DMS53 (cell line): Measurements from ENCODE around the gene ASTN1.

Experiments used
- DNase-seq: peaks from one replicate; lab custom pipeline; 2025; lab: John Stamatoyannopoulos, UW

ASTN1 gene

DNA sequence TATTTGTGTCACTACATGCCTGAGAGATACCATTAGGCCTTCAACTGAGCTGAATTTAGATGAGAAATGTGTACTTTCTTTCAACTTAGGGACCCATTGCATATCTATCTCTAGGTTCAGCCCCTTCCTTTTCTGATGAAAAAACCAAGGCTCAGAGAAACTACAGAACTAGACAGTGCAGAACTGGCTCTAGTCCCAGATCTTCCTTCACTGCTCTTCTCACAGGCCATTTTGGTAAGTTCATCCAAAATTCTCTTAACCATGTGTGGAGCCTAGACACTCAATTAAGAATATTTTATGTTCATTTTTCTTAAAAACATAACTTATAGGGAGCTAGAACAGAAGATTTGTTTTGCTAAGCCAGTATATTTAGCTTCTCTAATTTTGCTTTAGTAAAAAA is 128.9 kb downstream of the ASTN1 start:
- DNase-seq = no peak

DNA sequence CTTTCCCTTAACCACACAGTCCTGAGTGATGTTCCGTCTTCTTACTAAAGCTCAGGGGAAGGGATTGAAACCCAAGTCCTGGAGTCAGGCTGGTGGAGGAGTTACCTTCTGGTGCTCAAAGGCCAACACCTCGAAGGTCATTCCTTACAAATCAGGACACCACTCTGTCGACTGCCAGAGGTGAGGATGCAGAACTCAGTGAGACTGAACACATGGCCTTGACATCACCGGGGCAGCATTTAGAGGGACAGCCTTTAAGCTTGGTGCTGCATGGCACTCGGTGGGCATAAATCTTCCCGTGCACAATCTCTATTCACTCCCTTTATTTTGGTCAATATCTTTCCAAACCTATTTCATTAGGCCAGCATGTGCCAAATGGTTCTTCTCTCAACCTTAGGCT is 130.9 kb downstream of the ASTN1 start:
- DNase-seq = no peak

DNA sequence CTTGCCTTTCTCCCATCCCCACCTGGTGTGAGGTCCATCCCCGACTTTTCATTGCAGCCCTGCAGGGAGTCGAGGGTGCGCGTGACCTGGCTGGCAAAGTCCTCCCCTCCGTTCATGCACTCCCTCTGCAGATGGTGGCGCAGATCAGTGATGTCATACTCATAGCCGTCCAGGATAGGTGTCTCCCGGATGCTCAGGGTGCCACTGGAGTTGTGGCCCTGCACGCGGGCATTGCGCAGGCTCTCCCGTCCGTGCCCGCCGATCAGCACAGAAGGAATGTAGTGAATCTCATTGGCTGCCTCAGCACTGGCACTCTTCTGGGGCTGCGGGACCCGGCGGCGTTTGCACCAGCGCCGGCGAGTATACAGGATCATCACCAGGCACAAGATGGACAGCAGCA is 132.1 kb downstream of the ASTN1 start:
- no peak for DNase-seq

DNA sequence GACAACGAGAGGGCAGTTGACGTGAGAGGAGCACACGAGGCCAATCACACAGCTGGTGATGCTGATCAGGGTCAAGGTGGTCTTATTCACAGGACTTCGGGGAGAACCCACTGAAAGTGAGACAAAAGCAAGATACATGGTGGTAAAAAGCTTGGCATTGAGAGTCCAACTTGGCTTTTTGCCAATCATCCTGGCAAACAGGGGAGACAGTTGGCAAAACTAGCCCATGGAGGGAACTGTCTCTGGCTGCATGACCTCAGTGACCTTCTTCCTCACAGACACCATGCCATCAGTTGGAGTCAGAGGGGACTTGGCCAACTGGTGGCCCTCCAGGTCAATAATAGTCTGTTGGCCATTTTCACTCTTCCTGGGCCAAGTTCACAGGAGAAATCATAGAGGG is 139.9 kb downstream of the ASTN1 start:
- DNase-seq = no peak

DNA sequence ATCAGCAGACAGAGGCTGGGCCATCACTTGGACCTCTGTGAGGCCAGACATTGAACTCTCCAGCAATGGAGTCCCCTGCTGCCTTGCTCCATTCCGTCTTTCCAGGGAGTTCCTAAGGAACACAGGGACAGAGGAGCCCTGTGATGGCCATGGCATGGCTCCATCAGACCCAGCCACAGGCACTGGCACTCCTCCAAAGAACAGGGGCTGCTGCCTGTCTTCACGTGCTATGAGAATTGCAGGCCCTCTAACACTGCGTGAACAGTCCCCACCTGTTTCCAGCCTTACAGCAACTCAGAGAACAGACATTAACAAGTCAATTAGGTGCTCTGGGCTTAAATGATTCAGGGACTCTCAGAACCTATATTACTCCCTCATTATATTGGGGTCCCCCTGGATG is 140.8 kb downstream of the ASTN1 start:
- DNase-seq = no peak

DNA sequence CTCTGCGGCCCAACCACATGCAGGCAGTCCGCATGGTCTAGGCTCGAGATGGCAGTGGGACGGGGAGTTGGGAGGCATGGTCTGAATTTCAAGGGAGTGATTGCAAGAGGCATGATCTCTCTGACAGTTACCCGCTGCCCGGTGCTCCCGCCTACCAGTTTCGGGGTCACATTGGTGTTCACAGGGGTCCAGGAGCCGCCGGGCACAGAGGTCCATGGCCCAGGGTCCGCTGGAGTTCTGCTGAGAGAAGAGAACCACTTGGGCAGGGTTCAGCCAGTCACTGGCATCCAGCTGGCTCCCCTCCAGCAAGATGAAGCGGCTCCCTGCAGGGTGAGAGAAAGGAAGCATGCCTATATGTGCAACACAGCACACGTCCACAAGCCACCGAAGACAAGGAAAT is 141.3 kb downstream of the ASTN1 start:
- no peak for DNase-seq

DNA sequence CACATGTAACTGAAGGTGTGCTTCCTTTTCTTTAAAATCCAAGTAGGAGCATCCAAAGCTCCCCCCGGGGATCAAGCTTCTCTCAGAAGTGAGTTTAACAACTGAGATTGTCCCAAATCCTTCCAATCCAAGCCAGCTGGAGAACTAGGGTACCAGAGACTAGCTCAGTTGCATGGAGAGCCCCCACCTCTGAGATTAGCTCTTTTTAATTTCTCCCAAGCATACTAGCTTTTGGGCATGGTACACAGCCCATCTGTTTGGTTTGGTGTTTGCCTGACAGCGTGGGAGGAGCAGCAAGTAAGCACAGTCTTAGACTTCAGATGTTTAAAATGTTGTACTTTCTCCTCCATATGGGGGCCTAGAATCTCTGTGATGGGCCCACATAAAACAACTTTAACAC is 142.8 kb downstream of the ASTN1 start:
- DNase-seq = no peak

DNA sequence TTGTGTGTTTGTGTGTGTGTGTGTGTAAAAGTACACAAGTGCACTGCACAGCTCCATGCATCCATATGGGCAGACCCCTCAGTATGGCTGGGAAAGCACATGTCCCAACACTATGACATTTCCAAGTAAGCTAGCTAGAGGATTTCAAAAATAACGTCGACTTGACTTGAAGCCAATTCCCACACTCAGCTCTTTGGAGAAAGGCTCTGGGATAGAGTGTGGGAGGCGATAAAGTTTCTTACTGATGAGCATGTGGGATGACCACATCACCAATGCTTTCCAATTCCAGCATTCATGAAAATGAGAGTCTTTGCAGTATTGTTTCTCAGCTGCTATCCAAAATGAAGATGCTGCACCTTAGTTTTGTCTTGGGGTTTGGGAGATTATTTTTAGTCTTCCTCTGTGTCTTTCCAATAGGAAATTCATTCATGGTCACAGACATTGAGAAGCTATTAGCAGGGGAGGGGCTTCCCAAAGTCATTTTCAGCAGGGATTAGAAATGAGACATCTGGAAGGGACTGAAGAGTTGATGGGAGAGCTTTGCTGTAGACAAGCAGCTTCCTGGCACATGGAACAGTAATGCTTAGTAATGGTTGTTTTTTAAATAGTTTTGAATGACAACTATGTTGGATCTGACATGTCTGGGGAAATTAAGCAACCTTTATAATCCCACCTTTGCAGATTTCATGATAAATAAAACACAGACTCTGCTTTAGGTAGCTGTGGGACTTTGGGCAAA is 143.5 kb downstream of the ASTN1 start:
- no peak for DNase-seq

DNA sequence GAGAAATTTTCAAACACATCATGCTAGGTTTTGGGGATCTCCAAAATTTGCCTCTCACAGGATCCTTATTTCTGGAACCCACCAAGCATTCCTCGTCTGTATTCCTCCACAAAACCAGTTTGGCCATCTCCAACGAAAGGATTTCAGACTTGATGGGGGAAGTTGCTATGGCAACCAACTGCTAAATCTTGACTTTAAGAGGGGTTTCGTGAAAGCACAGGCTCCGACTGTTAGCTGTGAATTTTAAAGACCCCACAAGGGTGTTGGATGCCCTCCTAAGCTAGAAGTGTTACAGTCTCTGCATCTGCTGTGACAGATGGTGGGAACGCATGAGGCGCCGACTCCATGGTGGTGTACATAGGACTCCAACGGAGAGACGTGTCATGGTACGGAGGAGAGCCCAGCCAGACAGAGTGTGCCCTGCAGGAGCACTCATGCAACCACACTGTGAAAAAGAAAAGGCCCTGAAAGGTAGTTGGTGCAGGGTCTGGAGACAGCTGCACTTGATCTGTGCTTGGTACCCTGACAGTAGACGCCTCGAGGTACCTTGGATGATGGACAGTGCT is 147.1 kb downstream of the ASTN1 start:
- no peak for DNase-seq

DNA sequence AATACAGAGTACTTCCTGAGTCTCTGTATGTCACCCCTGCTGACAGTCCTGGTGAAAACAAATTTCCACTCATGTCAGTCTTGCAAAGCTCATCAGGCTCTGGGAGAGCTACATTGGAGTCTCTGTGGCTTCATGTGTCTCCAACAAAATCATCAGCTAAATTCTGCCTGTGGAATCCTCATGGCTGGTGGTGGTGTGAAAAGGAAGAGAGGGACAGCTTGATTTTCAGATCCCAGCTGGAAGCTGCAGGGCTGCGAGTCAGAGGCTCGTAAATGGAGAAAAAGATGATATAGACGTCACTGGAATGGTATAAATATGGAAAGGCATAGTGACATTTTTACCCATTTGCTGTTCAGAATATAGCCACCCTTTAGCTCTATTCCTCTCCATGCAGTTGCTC is 150.2 kb downstream of the ASTN1 start:
- DNase-seq = no peak

DNA sequence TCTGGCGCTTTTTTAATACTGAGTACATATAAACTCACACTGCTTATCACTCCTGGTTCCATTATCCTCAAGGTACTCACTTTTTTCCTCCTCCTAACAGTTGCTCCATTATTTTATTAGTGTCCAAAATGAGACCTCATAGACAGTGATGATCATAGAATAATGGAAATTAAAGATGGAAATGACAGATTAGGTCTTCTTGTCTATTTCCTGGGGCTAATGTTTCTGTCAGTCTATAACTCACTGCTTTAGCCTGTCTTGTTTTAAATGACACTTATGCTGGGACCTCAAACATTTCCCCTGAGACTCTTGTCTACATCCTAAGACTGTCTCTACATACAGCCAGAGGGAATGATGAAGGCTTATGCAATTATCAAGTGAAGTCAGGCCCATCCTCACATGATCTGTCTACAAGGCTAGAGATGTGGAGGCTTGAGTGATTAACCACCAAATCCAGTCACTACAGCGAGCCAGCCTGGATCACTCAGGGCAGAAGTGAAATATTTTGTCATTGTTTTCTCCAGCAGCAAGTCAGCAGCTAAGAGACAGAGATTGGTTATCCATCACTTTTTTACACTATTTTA is 152.1 kb downstream of the ASTN1 start:
- DNase-seq = no peak

DNA sequence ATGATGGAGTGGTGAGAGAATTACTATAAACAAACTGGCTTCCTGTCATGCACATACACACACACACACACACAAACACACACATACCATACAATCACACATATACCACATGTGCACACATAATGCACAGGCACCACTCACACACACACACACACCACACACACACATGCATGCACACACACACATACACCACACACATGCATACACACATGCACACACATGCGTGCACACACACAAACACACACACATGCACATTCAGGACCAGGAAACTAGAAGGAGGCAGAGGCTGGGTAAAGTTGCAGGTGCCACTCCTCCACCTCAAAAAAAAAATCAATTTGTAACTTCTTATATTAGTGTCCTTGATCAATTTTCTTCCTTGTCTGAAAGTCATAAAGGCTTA is 153.0 kb downstream of the ASTN1 start:
- DNase-seq = no peak

DNA sequence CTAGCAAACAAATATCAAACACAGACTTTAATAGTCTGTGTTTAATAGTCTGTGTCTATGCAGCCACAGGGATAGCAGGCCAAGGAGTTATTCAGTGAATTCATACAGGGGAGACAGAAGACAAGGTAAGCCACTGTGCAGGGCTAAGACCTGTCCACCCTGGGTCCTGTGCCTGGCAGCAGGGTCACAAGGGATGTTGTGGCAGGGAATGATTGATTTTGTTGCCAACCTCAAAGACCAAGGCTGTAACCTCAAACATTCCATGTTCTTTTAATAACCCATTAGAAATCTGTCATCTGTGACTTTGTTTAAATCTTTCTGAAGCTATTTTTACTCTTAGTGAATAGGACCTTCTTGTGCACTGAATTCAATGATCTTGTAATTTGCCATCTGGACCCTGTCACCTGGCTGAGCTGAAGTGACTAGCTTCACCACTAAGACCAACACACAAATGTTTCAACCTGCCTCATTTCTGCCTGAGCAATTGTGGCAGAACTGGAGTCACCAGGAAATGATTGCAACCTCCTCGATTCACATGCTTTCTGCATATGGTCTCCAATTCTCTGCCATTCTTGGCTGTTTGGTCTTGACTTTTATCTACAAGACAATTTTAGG is 154.2 kb downstream of the ASTN1 start:
- no peak for DNase-seq

DNA sequence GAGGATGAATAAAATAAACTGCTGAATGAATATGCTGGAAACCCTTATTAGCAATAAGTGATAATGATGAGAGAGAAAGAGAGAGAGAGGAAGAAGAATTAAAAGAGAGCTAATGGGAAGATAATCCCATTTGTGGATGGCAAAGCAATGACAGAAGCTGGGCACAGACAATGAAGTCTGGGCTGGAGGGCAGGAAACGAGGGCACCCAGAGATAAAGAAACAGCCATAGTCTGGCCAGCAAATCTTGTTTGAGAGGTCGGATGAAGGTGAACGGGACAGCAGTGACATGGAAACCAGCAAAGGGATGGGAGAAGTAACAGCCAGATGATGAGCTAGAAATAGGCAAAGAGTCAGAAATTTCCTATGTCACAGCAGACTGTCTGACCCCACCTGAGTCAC is 155.9 kb downstream of the ASTN1 start:
- DNase-seq = no peak

DNA sequence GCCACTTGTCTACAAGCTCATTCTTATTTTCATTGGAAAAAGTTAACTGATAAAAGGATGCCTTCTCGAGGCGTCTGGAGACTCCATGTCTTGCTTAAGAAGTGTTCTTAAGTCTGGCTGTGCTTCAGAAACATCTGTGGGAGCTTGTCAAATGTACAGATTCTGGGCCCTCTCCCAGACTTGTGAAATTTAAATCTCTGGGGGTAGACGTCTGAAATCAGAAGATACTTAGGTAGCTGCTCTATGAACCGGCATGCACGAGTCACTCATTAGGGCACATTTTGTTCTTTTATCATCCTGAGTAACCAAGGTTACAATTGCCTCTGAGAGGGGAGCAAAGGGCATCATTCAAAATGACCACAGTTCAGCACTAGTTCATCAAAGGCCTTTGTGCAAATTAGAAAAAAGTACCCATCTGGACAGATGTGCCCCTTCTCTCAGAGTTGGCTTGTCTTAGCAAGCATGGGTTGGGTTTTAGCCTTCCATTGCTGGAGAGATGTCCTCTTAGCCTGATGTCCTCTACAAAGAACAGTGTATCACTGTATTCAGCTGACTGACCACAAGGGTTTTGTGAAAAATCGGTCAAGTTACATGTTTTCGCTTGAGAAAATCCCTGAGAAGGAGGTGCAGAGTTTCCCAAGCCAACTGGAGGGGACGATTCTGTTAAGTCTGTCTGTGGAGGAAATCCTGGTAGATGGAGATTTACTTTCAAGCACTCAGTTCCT is 156.9 kb downstream of the ASTN1 start:
- no peak for DNase-seq

DNA sequence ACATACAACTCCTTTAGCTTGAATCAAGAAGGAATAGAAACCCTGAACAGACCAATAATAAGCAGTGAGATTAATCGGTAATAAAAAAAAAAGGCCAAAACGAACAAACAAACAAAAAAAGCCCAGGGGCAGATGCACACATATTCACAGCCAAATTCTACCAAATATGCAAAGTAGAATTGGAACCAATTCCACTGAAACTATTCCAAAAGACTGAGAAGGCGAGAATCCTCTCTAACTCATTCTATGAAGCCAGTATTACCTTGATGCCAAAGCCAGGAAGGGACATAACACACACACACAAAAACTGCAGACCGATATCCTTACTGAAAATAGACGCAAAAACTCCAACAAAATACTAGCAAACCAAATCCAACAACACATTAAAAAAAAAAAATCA is 161.6 kb downstream of the ASTN1 start:
- no peak for DNase-seq

DNA sequence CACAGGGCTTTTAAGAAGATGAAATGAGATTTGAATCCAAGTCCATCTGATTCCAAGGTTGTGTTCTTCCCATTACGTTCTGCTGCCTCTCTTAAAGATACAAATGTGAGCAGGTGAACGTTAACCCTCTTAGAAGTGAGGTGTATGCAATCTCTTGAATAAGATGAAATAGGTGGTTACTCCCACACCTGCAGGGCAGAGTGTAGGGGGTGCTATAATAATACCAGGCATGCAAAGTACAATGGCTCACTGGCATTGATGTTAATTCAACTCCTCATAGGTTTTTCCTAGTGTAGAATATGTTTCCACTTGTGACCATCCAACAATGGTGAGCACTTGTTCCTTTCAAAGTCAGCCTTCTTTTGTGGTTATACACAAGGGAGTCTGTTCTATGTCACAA is 163.0 kb downstream of the ASTN1 start:
- DNase-seq = no peak

DNA sequence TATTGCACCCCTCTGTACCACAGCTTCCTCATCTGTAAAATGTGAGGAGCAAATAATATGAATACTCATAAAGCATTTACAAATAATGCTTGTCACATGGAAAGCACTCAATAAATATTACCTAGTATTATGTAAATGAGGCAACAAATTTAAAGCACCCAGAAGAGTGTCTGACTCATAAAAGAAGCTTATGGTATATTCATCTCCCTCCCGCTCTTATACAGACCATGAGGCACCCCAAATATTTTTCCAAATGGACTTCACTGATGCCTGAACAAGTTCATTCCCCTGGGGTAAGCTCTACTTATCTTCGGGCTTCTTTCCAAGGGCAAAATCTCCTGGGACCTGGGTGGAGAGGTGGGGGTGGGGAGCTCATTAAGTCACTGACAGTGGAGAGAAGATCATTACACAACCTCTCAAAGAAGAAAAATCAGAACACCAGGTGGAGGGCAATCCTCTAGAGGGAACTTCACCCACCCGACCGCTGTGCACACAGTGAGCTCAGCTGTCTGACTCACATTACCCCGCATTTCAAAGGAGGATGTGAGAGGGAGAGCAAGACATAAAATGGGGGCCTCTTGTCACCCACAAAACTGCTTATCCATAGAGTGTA is 166.2 kb downstream of the ASTN1 start:
- no peak for DNase-seq

DNA sequence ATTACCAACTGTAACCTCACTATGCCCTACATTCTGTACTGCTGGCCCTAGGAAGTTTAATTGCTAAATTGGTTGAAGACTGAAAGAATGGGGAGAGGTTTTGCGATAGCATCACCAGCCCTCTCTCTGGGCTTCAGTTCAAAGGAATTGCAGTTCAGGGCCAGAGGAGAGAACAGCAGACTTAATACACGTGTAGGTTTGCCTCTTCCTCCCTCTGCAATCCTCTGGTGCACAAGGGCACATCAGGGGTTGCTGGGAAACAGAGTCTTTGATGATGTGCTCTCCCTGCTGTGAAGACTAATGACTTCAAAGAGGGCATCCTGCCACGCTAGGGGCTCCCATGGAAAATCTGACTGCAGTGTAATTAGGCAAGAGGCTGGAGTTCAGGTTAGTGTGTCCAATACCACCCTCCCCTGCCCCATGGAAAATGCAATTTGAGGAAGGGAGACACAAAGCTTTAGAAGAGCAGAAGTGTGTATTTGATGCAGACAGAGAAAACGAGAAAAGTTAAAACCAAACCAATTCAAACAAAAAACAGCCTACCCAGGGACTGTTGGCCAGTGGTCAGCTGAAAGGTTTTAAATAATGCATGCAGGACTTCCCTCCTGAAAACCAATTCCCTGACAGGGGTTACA is 167.9 kb downstream of the ASTN1 start:
- no peak for DNase-seq

DNA sequence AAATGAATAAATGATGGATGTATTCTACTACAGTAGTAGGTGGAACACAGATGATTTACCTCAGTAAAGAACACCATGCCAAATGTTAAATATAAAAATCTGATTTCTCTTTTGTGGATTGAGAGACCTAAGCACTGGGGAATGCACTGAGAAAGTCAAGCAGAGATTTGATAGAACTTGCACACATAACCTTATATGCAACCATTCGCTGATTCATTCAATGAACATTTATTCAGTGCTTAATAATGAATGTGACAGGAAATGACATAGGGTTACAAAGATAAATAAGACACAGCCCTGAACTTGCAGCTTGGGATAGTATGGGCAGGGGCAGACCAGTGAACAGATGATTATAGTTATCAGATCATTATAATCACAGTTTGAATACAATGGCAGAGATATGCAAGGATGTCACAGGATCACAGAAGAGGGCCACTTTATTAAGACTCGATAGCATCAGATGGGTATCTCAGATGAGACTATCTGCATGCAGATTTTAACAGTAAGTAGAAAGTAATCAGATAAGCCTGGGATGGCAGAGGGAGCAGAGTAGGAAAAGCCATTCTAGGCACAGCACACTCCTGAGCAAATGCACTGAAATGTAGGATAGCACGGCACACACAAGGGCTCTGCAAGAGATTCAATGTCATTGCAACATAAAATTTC is 169.4 kb downstream of the ASTN1 start:
- DNase-seq = no peak

DNA sequence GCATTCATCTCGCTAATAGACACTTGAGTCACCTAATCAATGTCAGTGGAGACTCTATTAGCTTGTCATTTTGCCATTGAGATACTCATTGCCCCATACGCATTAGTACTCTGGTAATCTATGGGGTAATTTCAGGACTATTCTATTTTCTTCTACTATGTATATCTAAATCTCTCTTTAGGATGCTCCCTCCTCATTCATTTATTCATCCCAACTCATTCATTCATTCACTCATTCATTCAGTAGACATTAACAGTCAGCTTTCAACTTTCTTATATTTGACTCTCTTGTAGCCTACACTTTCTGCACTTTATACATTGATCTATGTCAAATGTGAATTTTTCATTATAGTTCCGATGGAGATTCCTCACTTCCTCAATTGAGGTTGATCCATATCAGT is 170.9 kb downstream of the ASTN1 start:
- DNase-seq = no peak
